HS-5 (cell line): ENCODE measurements around the gene KLHL11.
A peak's percentile ranks its signal among the peaks of the same experiment; 100 is the strongest.

Experiments used
- DNase-seq: peaks from one replicate; pipeline ENCODE4 v3.0.0-alpha.2; 2012; ENCODE audit warnings: low read depth

KLHL11 gene

GRCh38 chr17:41864836-41865595 lies at the start of gene KLHL11:
TSS of gene KLHL11 (minus strand) at chr17:41865423. CDS start at chr17:41865370, 53 bp downstream.
- peak; percentile 48 for DNase-seq

GRCh38 chr17:41915020-41915419 lies 49.8 kb upstream of the KLHL11 start:
- no peak for DNase-seq

- DNase-seq, result no peak
Observed at GRCh38 chr17:41914358-41914766, 49.1 kb upstream of the KLHL11 start.

- no peak for DNase-seq
Observed at GRCh38 chr17:41913798-41914197, 48.6 kb upstream of the KLHL11 start.

- no peak for DNase-seq
Observed at GRCh38 chr17:41912925-41913324, 47.7 kb upstream of the KLHL11 start.

GRCh38 chr17:41910701-41911391 lies 45.6 kb upstream of the KLHL11 start:
- peak; percentile 83 for DNase-seq

- DNase-seq, result no peak
Observed at GRCh38 chr17:41909088-41909487, 43.9 kb upstream of the KLHL11 start.

- no peak for DNase-seq
Observed at GRCh38 chr17:41907633-41908539, 42.7 kb upstream of the KLHL11 start.

GRCh38 chr17:41907185-41907556 lies 41.9 kb upstream of the KLHL11 start:
- no peak for DNase-seq

- DNase-seq, result no peak
Observed at GRCh38 chr17:41906465-41907184, 41.4 kb upstream of the KLHL11 start.

GRCh38 chr17:41905172-41905571 lies 39.9 kb upstream of the KLHL11 start:
- DNase-seq, result no peak

- DNase-seq, result no peak
Observed at GRCh38 chr17:41904242-41904841, 39.1 kb upstream of the KLHL11 start.

GRCh38 chr17:41901646-41902045 lies 36.4 kb upstream of the KLHL11 start:
- DNase-seq, result no peak

- DNase-seq, result no peak
Observed at GRCh38 chr17:41896726-41897125, 31.5 kb upstream of the KLHL11 start.

GRCh38 chr17:41895617-41896016 lies 30.4 kb upstream of the KLHL11 start:
- DNase-seq, result no peak

GRCh38 chr17:41894791-41895331 lies 29.6 kb upstream of the KLHL11 start:
- peak; percentile 64 for DNase-seq

- DNase-seq, result no peak
Observed at GRCh38 chr17:41893384-41893783, 28.2 kb upstream of the KLHL11 start.

GRCh38 chr17:41892021-41892376 lies 26.8 kb upstream of the KLHL11 start:
- DNase-seq, result no peak

- no peak for DNase-seq
Observed at GRCh38 chr17:41891135-41892020, 26.2 kb upstream of the KLHL11 start.

- DNase-seq, result no peak
Observed at GRCh38 chr17:41888332-41888965, 23.2 kb upstream of the KLHL11 start.
